ENCODE measurements around the gene GPHA2.

The GPHA2 gene

DNA sequence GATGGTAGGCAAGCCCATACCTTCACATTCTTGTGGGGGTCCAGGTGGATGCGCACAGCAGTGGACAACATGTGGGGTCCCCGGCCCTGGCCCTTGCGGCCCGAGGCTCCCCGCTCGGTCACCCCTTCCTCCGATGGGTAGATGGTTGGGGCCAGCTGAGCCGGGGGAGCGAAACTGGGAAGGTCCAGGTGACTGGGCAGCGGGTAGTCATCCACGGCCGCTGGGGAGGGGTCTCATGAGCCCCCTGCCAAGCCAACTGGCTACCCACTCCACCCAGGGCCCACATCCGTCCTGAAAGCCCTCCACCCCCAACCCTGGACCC is 29.4 kb downstream of the GPHA2 start:
- Histone ChIP-seq H3K4me3 (ENCODE audit: insufficient read depth, low read length, poor library complexity, severe bottlenecking) (no peak overlapping the region), H3K36me3 (ENCODE audit: low read length) (no peaks in the 10 kb centered on the region), H2AFZ (ENCODE audit: low read depth, low read length, severe bottlenecking) (no peak overlapping the region), H3K4me2 (ENCODE audit: low read depth, low read length, poor library complexity, severe bottlenecking) (no peak overlapping the region), H3K27ac (ENCODE audit: low read depth, low read length) (no peak overlapping the region), H4K20me1 (ENCODE audit: low read depth, low read length) (no peaks in the 10 kb centered on the region), H3K27me3 (ENCODE audit: low read length) (no peaks in the 10 kb centered on the region), H3K9me2 (replicated peaks; ENCODE audit: insufficient read depth, low read length) (no peaks in the 10 kb centered on the region), H3K79me2 (ENCODE audit: insufficient read depth, low read length) (no peaks in the 10 kb centered on the region), H3F3A (ENCODE audit: insufficient read depth) (no peaks in the 10 kb centered on the region), H3K9ac (ENCODE audit: low read length) (no peak overlapping the region), H3K9me3 (ENCODE audit: insufficient read depth, low read length) (no peaks in the 10 kb centered on the region)
- no peak for TF ChIP-seq EZH2phosphoT487 (conservative IDR thresholded peaks at IDR 0.05; ENCODE audit: low read length)
- TF ChIP-seq, protein P1, sequence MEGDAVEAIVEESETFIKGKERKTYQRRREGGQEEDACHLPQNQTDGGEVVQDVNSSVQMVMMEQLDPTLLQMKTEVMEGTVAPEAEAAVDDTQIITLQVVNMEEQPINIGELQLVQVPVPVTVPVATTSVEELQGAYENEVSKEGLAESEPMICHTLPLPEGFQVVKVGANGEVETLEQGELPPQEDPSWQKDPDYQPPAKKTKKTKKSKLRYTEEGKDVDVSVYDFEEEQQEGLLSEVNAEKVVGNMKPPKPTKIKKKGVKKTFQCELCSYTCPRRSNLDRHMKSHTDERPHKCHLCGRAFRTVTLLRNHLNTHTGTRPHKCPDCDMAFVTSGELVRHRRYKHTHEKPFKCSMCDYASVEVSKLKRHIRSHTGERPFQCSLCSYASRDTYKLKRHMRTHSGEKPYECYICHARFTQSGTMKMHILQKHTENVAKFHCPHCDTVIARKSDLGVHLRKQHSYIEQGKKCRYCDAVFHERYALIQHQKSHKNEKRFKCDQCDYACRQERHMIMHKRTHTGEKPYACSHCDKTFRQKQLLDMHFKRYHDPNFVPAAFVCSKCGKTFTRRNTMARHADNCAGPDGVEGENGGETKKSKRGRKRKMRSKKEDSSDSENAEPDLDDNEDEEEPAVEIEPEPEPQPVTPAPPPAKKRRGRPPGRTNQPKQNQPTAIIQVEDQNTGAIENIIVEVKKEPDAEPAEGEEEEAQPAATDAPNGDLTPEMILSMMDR (IDR thresholded peaks at IDR 0.05; ENCODE audit: insufficient read depth, low read length, poor library complexity, severe bottlenecking) = no peak

DNA sequence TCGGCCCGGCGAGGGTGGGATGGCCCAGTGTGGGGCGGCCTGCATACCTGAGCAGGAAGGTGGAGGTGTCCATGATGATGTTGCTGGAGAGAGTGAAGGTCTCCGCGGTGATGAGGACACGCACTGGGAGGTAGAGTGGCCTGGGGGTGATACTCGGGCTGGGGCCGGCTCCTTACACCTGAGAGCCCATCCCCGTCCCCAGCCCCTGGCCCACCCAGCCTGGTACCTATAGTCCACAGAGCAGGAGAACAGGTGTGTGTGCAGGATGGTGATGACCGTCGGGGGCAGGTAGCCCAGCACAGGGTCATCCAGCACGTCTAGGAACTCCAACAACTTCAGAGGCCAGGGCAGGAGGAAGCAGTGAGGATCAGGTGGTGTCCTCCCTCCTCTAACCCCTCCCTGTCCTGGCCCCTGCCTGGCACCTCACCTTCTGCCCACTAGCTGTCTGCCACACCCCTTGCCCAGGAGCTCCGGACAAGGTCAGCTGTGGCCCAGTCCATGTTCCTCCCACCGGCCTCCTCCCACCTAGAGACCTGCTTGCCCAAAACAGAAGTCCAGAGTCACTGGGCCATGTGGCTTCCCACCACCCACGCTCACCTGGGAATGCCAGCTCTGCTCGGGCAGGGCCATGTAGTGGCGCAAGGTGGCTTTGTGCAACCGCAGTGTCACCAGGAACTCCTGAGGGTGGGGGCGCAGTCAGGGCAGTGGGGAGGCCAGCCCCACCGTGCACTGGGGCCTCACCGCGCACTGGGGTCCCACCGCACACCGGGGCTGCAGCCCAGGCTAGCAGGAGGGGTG is 30.0 kb downstream of the GPHA2 start:
- Histone ChIP-seq H3K36me3 (ENCODE audit: low read length) (no peaks in the 10 kb centered on the region), H3K79me2 (ENCODE audit: insufficient read depth, low read length) (no peaks in the 10 kb centered on the region), H3K4me3 (ENCODE audit: insufficient read depth, low read length, poor library complexity, severe bottlenecking) (no peak overlapping the region), H2AFZ (ENCODE audit: low read depth, low read length, severe bottlenecking) (no peak overlapping the region), H4K20me1 (ENCODE audit: low read depth, low read length) (no peaks in the 10 kb centered on the region), H3K4me2 (ENCODE audit: low read depth, low read length, poor library complexity, severe bottlenecking) (no peak overlapping the region), H3F3A (ENCODE audit: insufficient read depth) (no peaks in the 10 kb centered on the region), H3K27me3 (ENCODE audit: low read length) (no peaks in the 10 kb centered on the region), H3K9me2 (replicated peaks; ENCODE audit: insufficient read depth, low read length) (no peaks in the 10 kb centered on the region), H3K9ac (ENCODE audit: low read length) (no peak overlapping the region), H3K9me3 (ENCODE audit: insufficient read depth, low read length) (no peaks in the 10 kb centered on the region), H3K27ac (ENCODE audit: low read depth, low read length) (no peak overlapping the region)
- no peak for TF ChIP-seq EZH2phosphoT487 (conservative IDR thresholded peaks at IDR 0.05; ENCODE audit: low read length)
- TF ChIP-seq, protein P1 (IDR thresholded peaks at IDR 0.05; ENCODE audit: insufficient read depth, low read length, poor library complexity, severe bottlenecking) = no peak

DNA sequence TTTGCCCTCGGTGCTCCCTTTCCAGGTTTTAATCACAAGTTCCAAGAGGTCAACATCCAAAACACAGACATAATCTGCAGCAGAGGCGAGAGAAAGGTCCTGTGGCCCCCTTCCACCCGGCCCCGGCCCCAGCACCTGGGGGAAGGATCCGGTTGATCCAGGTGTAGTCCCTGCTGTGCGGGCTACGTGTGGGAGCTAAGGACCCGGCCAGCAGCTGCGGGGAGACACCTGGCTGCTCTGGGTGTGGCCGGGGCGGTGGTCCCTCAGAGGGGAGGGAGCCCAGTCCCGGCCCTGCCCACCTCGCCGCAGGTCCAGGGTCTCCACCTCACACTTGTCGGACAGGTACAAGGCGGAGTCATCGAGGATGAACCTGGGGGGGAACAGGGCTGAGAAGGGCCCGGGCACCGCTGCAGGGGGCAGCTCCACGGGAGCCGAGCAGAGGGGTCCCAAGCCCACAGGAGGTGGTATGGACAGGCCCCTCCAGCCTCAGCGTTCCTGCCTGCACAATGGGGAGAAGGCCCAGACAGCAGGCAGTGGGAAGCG is 32.3 kb downstream of the GPHA2 start:
- Histone ChIP-seq H3F3A (ENCODE audit: insufficient read depth) (no peaks in the 10 kb centered on the region), H3K27ac (ENCODE audit: low read depth, low read length) (no peak overlapping the region), H3K9ac (ENCODE audit: low read length) (no peak overlapping the region), H3K9me3 (ENCODE audit: insufficient read depth, low read length) (no peaks in the 10 kb centered on the region), H3K4me2 (ENCODE audit: low read depth, low read length, poor library complexity, severe bottlenecking) (no peak overlapping the region), H3K79me2 (ENCODE audit: insufficient read depth, low read length) (no peaks in the 10 kb centered on the region), H2AFZ (ENCODE audit: low read depth, low read length, severe bottlenecking) (no peak overlapping the region), H3K36me3 (ENCODE audit: low read length) (no peaks in the 10 kb centered on the region), H3K27me3 (ENCODE audit: low read length) (no peaks in the 10 kb centered on the region), H3K9me2 (replicated peaks; ENCODE audit: insufficient read depth, low read length) (no peaks in the 10 kb centered on the region), H4K20me1 (ENCODE audit: low read depth, low read length) (no peaks in the 10 kb centered on the region), H3K4me3 (ENCODE audit: insufficient read depth, low read length, poor library complexity, severe bottlenecking) (no peak overlapping the region)
- TF ChIP-seq EZH2phosphoT487 (conservative IDR thresholded peaks at IDR 0.05; ENCODE audit: low read length) = no peak
- TF ChIP-seq, protein P1 (IDR thresholded peaks at IDR 0.05; ENCODE audit: insufficient read depth, low read length, poor library complexity, severe bottlenecking) = no peak

Data from SU-DHL-6 (cell line).